ENCODE measurements around the gene PRSS50.

GRCh38 chr3:46670891-46671427, 46.7 kb downstream of the PRSS50 start:
- TF ChIP-seq CTCF (IDR thresholded peaks at IDR 0.05 in 4 of 5, conservative IDR thresholded peaks at IDR 0.05 in 1 of 5) (no peak), POLR2A (IDR thresholded peaks at IDR 0.05) (no peak)

Data from gastrocnemius medialis (tissue), 4 donors.